OCI-LY7 (cell line): Measurements from ENCODE around the gene PSMG4. TPM values are rescaled to one million over a fixed set of nuclear protein-coding genes. Genes with fewer than 3 reads are reported as not detected.

Experiments
- BruUV-seq: library from RNA; stranded (reverse); fragments of 400-500 nt; replicated peaks from 2 replicates; lab custom pipeline; 2021; lab: Mats Ljungman, UMichigan
- CTCF ChIA-PET: fragments of 300-600 bp; sonication (Branson Sonifier 250); formaldehyde crosslinking; loops from one replicate; lab custom pipeline; 2022; ENCODE audit warnings: antibody characterized with exemption; ENCODE audit not compliant: unreplicated experiment; lab: Charles Lee
- POLR2A ChIA-PET: fragments of 300-600 bp; sonication (Branson Sonifier 250); formaldehyde crosslinking; loops from one replicate; lab custom pipeline; 2022; ENCODE audit warnings: antibody characterized with exemption; lab: Charles Lee
- DNase-seq: peaks from one replicate; pipeline ENCODE4 v3.0.0-alpha.2; 2015; ENCODE audit warnings: low spot score
- H2AFZ ChIP-seq: fragments of 200-600 bp; sonication (generic), shearing (Covaris generic); 2 replicates; pipeline ENCODE4 v1.6.1; 2014; ENCODE audit warnings: mild to moderate bottlenecking, antibody characterized with exemption, low read length, moderate library complexity
- H3K27ac ChIP-seq: fragments of 200-600 bp; sonication (generic); 2 replicates; pipeline ENCODE4 v1.5.1; 2014; ENCODE audit warnings: mixed run types, low read depth, mild to moderate bottlenecking, moderate library complexity, low read length, inconsistent platforms; ENCODE audit not compliant: poor library complexity, severe bottlenecking
- H3K36me3 ChIP-seq: fragments of 200-600 bp; sonication (generic); 2 replicates; pipeline ENCODE4 v1.6.1; 2014; ENCODE audit warnings: mild to moderate bottlenecking, antibody characterized with exemption, low read length, moderate library complexity, mixed read lengths; ENCODE audit not compliant: insufficient read depth
- H3K4me1 ChIP-seq: fragments of 200-600 bp; sonication (generic); 2 replicates; pipeline ENCODE4 v1.5.1; 2014; ENCODE audit warnings: mild to moderate bottlenecking, low read length; ENCODE audit not compliant: insufficient read depth, poor library complexity, severe bottlenecking
- H3K4me2 ChIP-seq: fragments of 200-600 bp; sonication (generic); 2 replicates; pipeline ENCODE4 v1.6.1; 2014; ENCODE audit warnings: mild to moderate bottlenecking, low read length
- H3K4me3 ChIP-seq: fragments of 200-600 bp; sonication (generic); 2 replicates; pipeline ENCODE4 v1.5.1; 2014; ENCODE audit warnings: mild to moderate bottlenecking, low read depth, low read length; ENCODE audit not compliant: poor library complexity, severe bottlenecking
- H3K79me2 ChIP-seq: fragments of 200-600 bp; sonication (generic); 2 replicates; pipeline ENCODE4 v1.6.1; 2016; ENCODE audit warnings: low read depth, mild to moderate bottlenecking, low read length, moderate library complexity, mixed read lengths; ENCODE audit not compliant: insufficient read depth
- H3K9me2 ChIP-seq: fragments of 200-600 bp; sonication (generic); 2 replicates; pipeline ENCODE4 v1.6.1; 2016; ENCODE audit warnings: mild to moderate bottlenecking, low read length, mixed read lengths; ENCODE audit not compliant: insufficient read depth
- H3K9me3 ChIP-seq: fragments of 200-600 bp; sonication (generic); 2 replicates; pipeline ENCODE4 v1.6.1; 2014; ENCODE audit warnings: mild to moderate bottlenecking, mixed run types, low read length, mixed read lengths
- H4K20me1 ChIP-seq: fragments of 200-600 bp; sonication (generic); 2 replicates; pipeline ENCODE4 v1.6.1; 2014; ENCODE audit warnings: mild to moderate bottlenecking, antibody characterized with exemption, low read length, moderate library complexity, mixed read lengths; ENCODE audit not compliant: insufficient read depth
- CTCF ChIP-seq: fragments of 200-600 bp; sonication (generic); conservative IDR thresholded peaks from 2 replicates; pipeline ENCODE4 v1.5.1; 2014; ENCODE audit warnings: mild to moderate bottlenecking, antibody characterized with exemption, low read length, moderate library complexity, mixed read lengths
- EZH2phosphoT487 ChIP-seq: fragments of 200-600 bp; sonication (generic); IDR thresholded peaks from 2 replicates; pipeline ENCODE4 v1.6.1; 2018; ENCODE audit warnings: low read depth, borderline replicate concordance, mild to moderate bottlenecking, mixed run types, antibody characterized with exemption, low read length, moderate library complexity, mixed read lengths
- intact Hi-C: fragments of 100-400 bp; cut with micrococcal nuclease; formaldehyde crosslinking; loops from one replicate; pipeline ENCODE4 v1.10.0; 2022; ENCODE audit not compliant: unreplicated experiment
- total RNA-seq, 2 experiments: library from RNA; depleted of rRNA in 1 of 2; stranded (reverse); fragments of >200 nt in 1 of 2; shearing (Covaris generic) in 1 of 2; gene quantifications; 2 replicates each; pipeline ENCODE4 v1.2.3, GENCODE V29; 2014 to 2022

Gene PSMG4
- total RNA-seq, 2 experiments from 2014 or later = 48.9 to 65.4 TPM

- POLR2A ChIA-PET = interaction anchor here (0.6 kb wide), 1 partner anchor 78 kb away, joined by 4 read pairs; no protein-coding TSS in a partner anchor
- TF ChIP-seq EZH2phosphoT487 (no peak), CTCF (no peak)
- H3K9me2 ChIP-seq = no peaks in the 10 kb centered on the region
- CTCF ChIA-PET = no interaction called here
- H4K20me1 ChIP-seq = no peaks in the 10 kb centered on the region
- no peak for DNase-seq
- H3K9me3 ChIP-seq = no peaks in the 10 kb centered on the region
- no peak overlapping the region for H3K27ac ChIP-seq
- H3K36me3 ChIP-seq = no peaks in the 10 kb centered on the region
- no peak overlapping the region for H3K4me3 ChIP-seq
- no peak overlapping the region for H2AFZ ChIP-seq
- intact Hi-C loops = loop anchor here (10.0 kb wide), 1 partner anchor 247 kb away; no protein-coding TSS in a partner anchor
- H3K4me1 ChIP-seq = peaks cover 39% of the 10 kb centered on the region
- BruUV-seq = no TSS peak
- H3K79me2 ChIP-seq = no peaks in the 10 kb centered on the region
- H3K4me2 ChIP-seq = no peak overlapping the region
Observed at GRCh38 chr6:3231247-3232016, 27.3 kb upstream of the PSMG4 start.

- intact Hi-C loops = loop anchor here (10.0 kb wide), 1 partner anchor 247 kb away; no protein-coding TSS in a partner anchor
- CTCF ChIA-PET = no interaction called here
Observed at GRCh38 chr6:3232017-3232945, 26.5 kb upstream of the PSMG4 start.

More at GRCh38 chr6:3232017-3232945, 26.5 kb upstream of the PSMG4 start:
- no peak overlapping the region for H3K27ac ChIP-seq
- H3K36me3 ChIP-seq = no peaks in the 10 kb centered on the region
- no peak overlapping the region for H3K4me3 ChIP-seq
- H3K4me1 ChIP-seq = peaks cover 36% of the 10 kb centered on the region
- POLR2A ChIA-PET = interaction anchor here (0.6 kb wide), 1 partner anchor 79 kb away, joined by 4 read pairs; no protein-coding TSS in a partner anchor
- BruUV-seq = no TSS peak
- no peaks in the 10 kb centered on the region for H3K9me3 ChIP-seq
- no peak overlapping the region for H3K4me2 ChIP-seq
- no peak overlapping the region for H2AFZ ChIP-seq
- TF ChIP-seq EZH2phosphoT487 = no peak
- TF ChIP-seq CTCF = no peak
- H4K20me1 ChIP-seq = no peaks in the 10 kb centered on the region
- H3K79me2 ChIP-seq = no peaks in the 10 kb centered on the region
- no peak for DNase-seq
- no peaks in the 10 kb centered on the region for H3K9me2 ChIP-seq
